C4-2B (cell line): ENCODE data around the gene KLHL8.

ENCODE experiments used
- CTCF ChIP-seq: fragments of 450-650 bp; conservative IDR thresholded peaks from 2 replicates; pipeline ENCODE4 v1.5.1; 2017; ENCODE audit warnings: mild to moderate bottlenecking
- ZFX ChIP-seq: fragments of 450-650 bp; IDR thresholded peaks from 2 replicates; pipeline ENCODE4 v1.6.1; 2017

DNA sequence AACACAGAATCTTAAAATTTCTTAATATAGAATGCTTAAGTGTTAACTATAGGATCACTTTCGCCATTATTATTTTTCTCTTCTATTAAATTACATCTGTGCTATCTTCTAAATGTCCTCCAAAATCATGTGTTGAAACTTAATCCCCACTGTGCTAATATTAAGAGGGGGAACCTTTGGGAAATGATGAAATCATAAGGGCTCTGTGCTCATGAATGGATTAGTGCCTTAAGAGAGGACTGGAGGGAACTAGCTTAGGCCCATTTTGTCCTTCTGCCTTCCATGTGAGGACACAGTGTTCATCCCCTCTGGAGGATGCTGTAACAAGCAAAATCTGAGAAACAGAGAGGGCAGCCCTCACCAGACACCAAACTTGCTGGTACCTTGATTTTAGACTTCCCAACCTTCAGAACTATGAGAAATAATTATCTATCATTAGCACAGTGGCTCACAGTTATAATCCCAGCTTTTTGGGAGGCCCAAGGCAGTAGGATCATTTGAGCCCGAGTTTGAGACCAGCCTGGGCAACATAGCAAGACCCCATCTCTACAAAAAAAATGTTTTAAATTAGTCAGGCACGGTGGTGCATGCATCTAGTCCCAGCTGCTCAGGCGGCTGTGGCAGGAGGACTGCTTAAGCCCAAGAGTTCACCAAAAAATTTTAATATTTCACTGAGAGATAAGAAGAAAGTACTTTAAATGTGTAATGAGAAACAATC is 26.3 kb downstream of the KLHL8 start:
- TF ChIP-seq CTCF (no peak), ZFX (no peak)
